ENCODE measurements around the gene TELO2. TPM values are rescaled to one million over a fixed set of nuclear protein-coding genes. Genes with fewer than 3 reads are reported as not detected.
A peak's percentile ranks its signal among the peaks of the same experiment; 100 is the strongest.

The TELO2 gene
- polyA plus RNA-seq, 3 donors = 7.3 to 58.1 (median 11.4) TPM

DNA sequence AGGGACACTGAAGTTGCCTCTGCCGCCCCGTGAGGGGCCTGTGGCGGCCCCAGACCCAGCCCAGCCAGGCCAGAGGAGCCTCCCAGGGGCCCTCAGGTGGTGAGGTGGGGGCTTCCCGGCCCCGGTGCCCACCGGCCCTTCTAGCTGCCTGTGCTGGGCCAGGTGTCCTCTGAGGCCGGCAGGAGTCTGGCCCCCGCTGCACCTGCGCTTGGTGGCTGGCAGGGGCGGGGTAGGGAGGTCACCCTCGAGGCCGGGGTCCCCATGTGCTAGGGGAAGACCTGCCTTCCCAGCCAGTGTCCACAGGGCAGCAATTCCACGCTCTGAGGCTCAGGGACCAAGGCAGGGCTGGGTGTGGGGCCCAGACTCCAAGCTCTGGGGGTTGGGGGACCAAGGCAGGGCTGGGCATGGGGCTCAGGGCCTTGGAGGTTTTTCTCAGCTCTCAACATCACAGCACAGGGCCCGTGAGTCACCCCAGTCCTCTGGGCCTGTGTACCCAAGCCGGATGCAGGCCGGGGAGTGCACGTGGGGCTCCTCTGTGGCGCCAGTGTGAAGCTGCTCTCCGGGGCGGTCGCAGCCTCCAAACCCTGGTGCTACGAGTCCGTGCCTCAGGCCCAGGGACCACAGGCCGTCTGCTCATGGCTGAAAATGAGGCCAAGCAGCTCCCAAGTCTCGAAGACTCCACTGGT lies 47.5 kb upstream of the TELO2 start:
- Mint-ChIP-seq H3K27me3 (ENCODE audit: low read depth in 3 of 3) (peaks cover 0 to 3% (median 0%) of the 10 kb centered on the region in 3 donors), H3K9me3 (no peaks in the 10 kb centered on the region), H3K36me3 (peaks cover 30 to 39% of the 10 kb centered on the region in 2 donors), H3K4me1 (no peaks in the 10 kb centered on the region), H3K4me3 (no peak overlapping the region), H3K27ac (no peak overlapping the region)
- H3K36me3 ChIP-seq (replicated peaks in 1 of 2; ENCODE audit: control insufficient read depth in 1 of 2, insufficient read depth in 2 of 2, low read length in 2 of 2) = peaks cover 51 to 53% of the 10 kb centered on the region in 2 donors
- H4K20me1 ChIP-seq (ENCODE audit: insufficient read depth, low read length) = peaks cover 32% of the 10 kb centered on the region
- TF ChIP-seq, protein P1, sequence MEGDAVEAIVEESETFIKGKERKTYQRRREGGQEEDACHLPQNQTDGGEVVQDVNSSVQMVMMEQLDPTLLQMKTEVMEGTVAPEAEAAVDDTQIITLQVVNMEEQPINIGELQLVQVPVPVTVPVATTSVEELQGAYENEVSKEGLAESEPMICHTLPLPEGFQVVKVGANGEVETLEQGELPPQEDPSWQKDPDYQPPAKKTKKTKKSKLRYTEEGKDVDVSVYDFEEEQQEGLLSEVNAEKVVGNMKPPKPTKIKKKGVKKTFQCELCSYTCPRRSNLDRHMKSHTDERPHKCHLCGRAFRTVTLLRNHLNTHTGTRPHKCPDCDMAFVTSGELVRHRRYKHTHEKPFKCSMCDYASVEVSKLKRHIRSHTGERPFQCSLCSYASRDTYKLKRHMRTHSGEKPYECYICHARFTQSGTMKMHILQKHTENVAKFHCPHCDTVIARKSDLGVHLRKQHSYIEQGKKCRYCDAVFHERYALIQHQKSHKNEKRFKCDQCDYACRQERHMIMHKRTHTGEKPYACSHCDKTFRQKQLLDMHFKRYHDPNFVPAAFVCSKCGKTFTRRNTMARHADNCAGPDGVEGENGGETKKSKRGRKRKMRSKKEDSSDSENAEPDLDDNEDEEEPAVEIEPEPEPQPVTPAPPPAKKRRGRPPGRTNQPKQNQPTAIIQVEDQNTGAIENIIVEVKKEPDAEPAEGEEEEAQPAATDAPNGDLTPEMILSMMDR (IDR thresholded peaks at IDR 0.05) = no peak
- no peaks in the 10 kb centered on the region for H3K79me2 ChIP-seq (ENCODE audit: insufficient read depth, low read length)
- WGBS (ENCODE audit: insufficient coverage) = 92% methylated on average over 23 of the region's 25 CpGs
- H3K27me3 ChIP-seq (ENCODE audit: control insufficient read depth in 2 of 2, insufficient read depth in 2 of 2, low read length in 2 of 2) = no peaks in the 10 kb centered on the region
- no peak overlapping the region for H3K9ac ChIP-seq (ENCODE audit: insufficient read depth, low read length, poor library complexity, severe bottlenecking)
- no peak overlapping the region for H3K27ac ChIP-seq (ENCODE audit: low read depth in 1 of 2, low read length in 2 of 2)
- H3K4me3 ChIP-seq (replicated peaks in 1 of 3; ENCODE audit: low read depth in 2 of 3, low read length in 3 of 3) = no peak overlapping the region
- no peak overlapping the region for H2AFZ ChIP-seq (ENCODE audit: insufficient read depth, low read depth, low read length, poor library complexity, severe bottlenecking)
- DNase-seq = no peak
- H3K4me1 ChIP-seq (ENCODE audit: control insufficient read depth in 1 of 2, insufficient read depth in 2 of 2, low read length in 2 of 2) = no peaks in the 10 kb centered on the region
- no peak overlapping the region for H3K4me2 ChIP-seq (replicated peaks; ENCODE audit: extremely low read depth, low read length, poor library complexity, severe bottlenecking)
- intact Hi-C loops (cut with micrococcal nuclease) = no loop called here
- H3K9me3 ChIP-seq (replicated peaks in 1 of 2; ENCODE audit: control insufficient read depth in 1 of 2, insufficient read depth in 1 of 2, low read length in 2 of 2) = no peaks in the 10 kb centered on the region

- H2AFZ ChIP-seq (ENCODE audit: insufficient read depth, low read depth, low read length, poor library complexity, severe bottlenecking) = no peak overlapping the region
- H3K79me2 ChIP-seq (ENCODE audit: insufficient read depth, low read length) = no peaks in the 10 kb centered on the region
- peaks cover 34 to 48% of the 10 kb centered on the region in 2 donors for H3K36me3 Mint-ChIP-seq
- H3K27me3 Mint-ChIP-seq (ENCODE audit: low read depth in 3 of 3) = peaks cover 0 to 2% (median 0%) of the 10 kb centered on the region in 3 donors
- intact Hi-C loops (cut with micrococcal nuclease) = no loop called here
- H3K36me3 ChIP-seq (replicated peaks in 1 of 2; ENCODE audit: control insufficient read depth in 1 of 2, insufficient read depth in 2 of 2, low read length in 2 of 2) = peaks cover 59 to 61% of the 10 kb centered on the region in 2 donors
- no peaks in the 10 kb centered on the region for H3K9me3 Mint-ChIP-seq
- peaks cover 32% of the 10 kb centered on the region for H4K20me1 ChIP-seq (ENCODE audit: insufficient read depth, low read length)
- no peak overlapping the region for H3K9ac ChIP-seq (ENCODE audit: insufficient read depth, low read length, poor library complexity, severe bottlenecking)
- no peak overlapping the region for H3K27ac ChIP-seq (ENCODE audit: low read depth in 1 of 2, low read length in 2 of 2)
- H3K4me3 Mint-ChIP-seq = no peak overlapping the region
- H3K4me1 ChIP-seq (ENCODE audit: control insufficient read depth in 1 of 2, insufficient read depth in 2 of 2, low read length in 2 of 2) = no peaks in the 10 kb centered on the region
- WGBS (ENCODE audit: insufficient coverage) = 95% methylated on average over 36 of the region's 41 CpGs
- H3K4me1 Mint-ChIP-seq = no peaks in the 10 kb centered on the region
- DNase-seq = no peak
- TF ChIP-seq, protein P1 (IDR thresholded peaks at IDR 0.05) = no peak
- no peaks in the 10 kb centered on the region for H3K9me3 ChIP-seq (replicated peaks in 1 of 2; ENCODE audit: control insufficient read depth in 1 of 2, insufficient read depth in 1 of 2, low read length in 2 of 2)
- H3K4me2 ChIP-seq (replicated peaks; ENCODE audit: extremely low read depth, low read length, poor library complexity, severe bottlenecking) = no peak overlapping the region
- H3K4me3 ChIP-seq (replicated peaks in 1 of 3; ENCODE audit: low read depth in 2 of 3, low read length in 3 of 3) = no peak overlapping the region
- H3K27ac Mint-ChIP-seq = peak overlapping the region in 1 of 7 donors; percentile 46
- no peaks in the 10 kb centered on the region for H3K27me3 ChIP-seq (ENCODE audit: control insufficient read depth in 2 of 2, insufficient read depth in 2 of 2, low read length in 2 of 2)
Observed at GRCh38 chr16:1446296-1447080, 46.7 kb upstream of the TELO2 start.

Data from CD14-positive monocyte (primary cell).